H1 (cell line): ENCODE results near the gene UCN3. TPM values are rescaled to one million over a fixed set of nuclear protein-coding genes. Genes with fewer than 3 reads are reported as not detected.

ENCODE experiments used
- CTCF ChIA-PET: fragments of 300-600 bp; sonication (Branson Sonifier 250); formaldehyde crosslinking; loops from one replicate; lab custom pipeline; 2021; ENCODE audit not compliant: partially characterized antibody; lab: Charles Lee
- POLR2A ChIA-PET: fragments of 300-600 bp; sonication (Branson Sonifier 250); formaldehyde crosslinking; loops from one replicate; lab custom pipeline; 2021; ENCODE audit warnings: inconsistent platforms; ENCODE audit not compliant: partially characterized antibody; lab: Charles Lee
- DNase-seq, 2 experiments: peaks; one replicate each; pipeline versions ENCODE4 v3.0.0 to v3.0.0-alpha.2; 2010 to 2022; ENCODE audit warnings: low spot score in 2 of 2, low read depth in 1 of 2, mixed read lengths in 1 of 2
- FAIRE-seq: peaks from 2 replicates; lab custom pipeline; 2011; peaks lifted over from hg19 to GRCh38; lab: Jason Lieb, UNC
- H2AFZ ChIP-seq: 2 replicates; pipeline ENCODE4 v1.8.1; 2012; ENCODE audit warnings: low read length, inconsistent platforms
- H2AK5ac ChIP-seq: 2 replicates; pipeline ENCODE4 v1.6.1; 2013; ENCODE audit warnings: low read depth, low read length
- H2BK120ac ChIP-seq: replicated peaks from 2 replicates; pipeline ENCODE3; 2013; ENCODE audit warnings: low read depth, low read length, inconsistent platforms
- H2BK12ac ChIP-seq: 2 replicates; pipeline ENCODE4 v1.6.1; 2013; ENCODE audit warnings: low read depth, low read length
- H2BK15ac ChIP-seq: 2 replicates; pipeline ENCODE4 v1.6.1; 2013; ENCODE audit warnings: low read length
- H2BK20ac ChIP-seq: 2 replicates; pipeline ENCODE4 v1.6.1; 2013; ENCODE audit warnings: low read length
- H2BK5ac ChIP-seq: 2 replicates; pipeline ENCODE4 v1.6.1; 2013; ENCODE audit warnings: low read depth, low read length
- H3K14ac ChIP-seq: 2 replicates; pipeline ENCODE4 v1.6.1; 2013; ENCODE audit warnings: inconsistent platforms; ENCODE audit not compliant: insufficient read length
- H3K18ac ChIP-seq: 2 replicates; pipeline ENCODE4 v1.6.1; 2013; ENCODE audit warnings: low read length; ENCODE audit errors: extremely low read depth
- H3K23ac ChIP-seq: 2 replicates; pipeline ENCODE4 v1.6.1; 2013; ENCODE audit warnings: inconsistent platforms; ENCODE audit not compliant: insufficient read length
- H3K23me2 ChIP-seq: 2 replicates; pipeline ENCODE4 v1.6.1; 2013; ENCODE audit warnings: low read depth, low read length
- H3K27ac ChIP-seq: 2 replicates; pipeline ENCODE4 v1.6.1; 2011; ENCODE audit warnings: low read depth, low read length, inconsistent platforms
- H3K27me3 ChIP-seq, 4 experiments: replicated peaks in 1 of 4; 1 replicate in 1 of 4; 2 replicates in 3 of 4; pipeline versions ENCODE4 v1.6.1 to v1.8.1; 2011 to 2013; ENCODE audit warnings: low read length in 3 of 4, mild to moderate bottlenecking in 3 of 4, inconsistent platforms in 2 of 4, mixed read lengths in 2 of 4, moderate library complexity in 1 of 4; ENCODE audit not compliant: control insufficient read depth in 3 of 4, insufficient read depth in 3 of 4; ENCODE audit errors: extremely low read depth in 1 of 4
- H3K36me3 ChIP-seq, 4 experiments: 2 replicates each; pipeline versions ENCODE4 v1.6.1 to v1.8.1; 2011 to 2013; ENCODE audit warnings: mild to moderate bottlenecking in 4 of 4, low read length in 3 of 4, moderate library complexity in 2 of 4, control low read depth in 1 of 4, inconsistent platforms in 1 of 4; ENCODE audit not compliant: insufficient read depth in 4 of 4, control insufficient read depth in 2 of 4
- H3K4ac ChIP-seq: replicated peaks from 2 replicates; pipeline ENCODE3; 2013; ENCODE audit warnings: low read length, low read depth, mixed read lengths, inconsistent platforms; ENCODE audit not compliant: insufficient read length
- H3K4me1 ChIP-seq, 4 experiments: replicated peaks in 1 of 4; 1 replicate in 1 of 4; 2 replicates in 3 of 4; pipeline versions ENCODE4 v1.6.1 to v1.8.1; 2011 to 2013; ENCODE audit warnings: low read length in 3 of 4, inconsistent platforms in 2 of 4, mixed read lengths in 1 of 4; ENCODE audit not compliant: insufficient read depth in 4 of 4, control insufficient read depth in 3 of 4
- H3K4me2 ChIP-seq, 2 experiments: 2 replicates each; pipeline versions ENCODE4 v1.6.1 to v1.8.1; 2011 to 2013; ENCODE audit warnings: low read depth in 2 of 2, low read length in 2 of 2, control low read depth in 1 of 2, inconsistent platforms in 1 of 2, mild to moderate bottlenecking in 1 of 2; ENCODE audit not compliant: insufficient read depth in 1 of 2
- H3K4me3 ChIP-seq, 4 experiments: fragments of 200-600, 300-600 bp in 1 of 4; sonication (generic), shearing (Covaris generic), sonication (Bioruptor Twin) in 1 of 4; 2 replicates each; pipeline versions ENCODE4 v1.5.1 to v1.8.1; 2011 to 2016; ENCODE audit warnings: low read length in 4 of 4, low read depth in 3 of 4, control low read depth in 2 of 4, inconsistent platforms in 2 of 4, mild to moderate bottlenecking in 2 of 4, mixed read lengths in 1 of 4, moderate library complexity in 1 of 4; ENCODE audit not compliant: insufficient read depth in 2 of 4; ENCODE audit errors: extremely low read depth in 1 of 4
- H3K56ac ChIP-seq: replicated peaks from 2 replicates; pipeline ENCODE3; 2013; ENCODE audit warnings: low read depth, mild to moderate bottlenecking, mixed read lengths, low read length, inconsistent platforms; ENCODE audit not compliant: insufficient read length
- H3K79me1 ChIP-seq: 2 replicates; pipeline ENCODE4 v1.6.1; 2013; ENCODE audit warnings: low read depth, low read length, control low read depth
- H3K79me2 ChIP-seq, 2 experiments: 2 replicates each; pipeline versions ENCODE4 v1.6.1 to v1.8.1; 2012 to 2013; ENCODE audit warnings: low read length in 2 of 2, mild to moderate bottlenecking in 2 of 2, inconsistent platforms in 1 of 2; ENCODE audit not compliant: insufficient read depth in 2 of 2, control insufficient read depth in 1 of 2
- H3K9ac ChIP-seq, 4 experiments: replicated peaks in 1 of 4; 1 replicate in 1 of 4; 2 replicates in 3 of 4; pipeline versions ENCODE4 v1.6.1 to v1.8.1; 2011 to 2013; ENCODE audit warnings: low read depth in 3 of 4, low read length in 3 of 4, control low read depth in 2 of 4, mild to moderate bottlenecking in 2 of 4, moderate library complexity in 2 of 4, inconsistent platforms in 1 of 4; ENCODE audit errors: extremely low read depth in 1 of 4
- H3K9me3 ChIP-seq, 2 experiments: 2 replicates each; pipeline versions ENCODE4 v1.6.1 to v1.8.1; 2012 to 2013; ENCODE audit warnings: mild to moderate bottlenecking in 2 of 2, moderate library complexity in 2 of 2, control low read depth in 1 of 2, inconsistent platforms in 1 of 2, low read depth in 1 of 2, low read length in 1 of 2, mixed read lengths in 1 of 2; ENCODE audit not compliant: insufficient read depth in 2 of 2
- H4K20me1 ChIP-seq, 2 experiments: replicated peaks in 1 of 2; 2 replicates each; pipeline versions ENCODE3 to v1.8.1; 2011 to 2013; ENCODE audit warnings: inconsistent platforms in 2 of 2, low read length in 2 of 2, mild to moderate bottlenecking in 1 of 2; ENCODE audit not compliant: insufficient read depth in 2 of 2, control insufficient read depth in 1 of 2
- H4K5ac ChIP-seq: 2 replicates; pipeline ENCODE4 v1.6.1; 2013; ENCODE audit warnings: low read length, low read depth, mixed read lengths, inconsistent platforms; ENCODE audit not compliant: insufficient read length
- H4K8ac ChIP-seq: 2 replicates; pipeline ENCODE4 v1.8.0; 2013; ENCODE audit warnings: mild to moderate bottlenecking, moderate library complexity, low read length, inconsistent platforms; ENCODE audit not compliant: insufficient read depth; ENCODE audit errors: extremely low read depth
- H4K91ac ChIP-seq: replicated peaks from 2 replicates; pipeline ENCODE3; 2013; ENCODE audit warnings: low read length, mixed read lengths, inconsistent platforms; ENCODE audit not compliant: insufficient read length
- CTBP2 ChIP-seq: IDR thresholded peaks from 2 replicates; pipeline ENCODE4 v1.7.0; 2011; ENCODE audit warnings: borderline replicate concordance, mild to moderate bottlenecking, moderate library complexity, mixed read lengths, low read length; ENCODE audit not compliant: insufficient read depth, insufficient read length
- EZH2 ChIP-seq: fragments of 200-600 bp; sonication (generic); IDR thresholded peaks from 2 replicates; pipeline ENCODE4 v1.7.1; 2012; ENCODE audit warnings: low read depth, mild to moderate bottlenecking, moderate library complexity, low read length, inconsistent platforms; ENCODE audit not compliant: severe bottlenecking
- FOSL1 ChIP-seq: IDR thresholded peaks from 2 replicates; pipeline ENCODE4 v1.6.1; 2011; ENCODE audit warnings: mild to moderate bottlenecking, low read depth, low read length, moderate library complexity; ENCODE audit not compliant: insufficient read depth
- HDAC6 ChIP-seq: IDR thresholded peaks from one replicate; pipeline ENCODE4 v1.7.1; 2012; ENCODE audit warnings: low read depth, mild to moderate bottlenecking, inconsistent platforms, low read length, moderate library complexity
- KDM1A ChIP-seq: fragments of 200-600, 300-600 bp; sonication (generic); IDR thresholded peaks from 2 replicates; pipeline ENCODE4 v1.7.1; 2016; ENCODE audit warnings: mild to moderate bottlenecking, low read length, borderline replicate concordance
- PHF8 ChIP-seq: fragments of 200-600 bp; sonication (generic); conservative IDR thresholded peaks from 2 replicates; pipeline ENCODE4 v1.7.1; 2012; ENCODE audit warnings: low read depth, mild to moderate bottlenecking, inconsistent platforms, low read length, moderate library complexity
- POU5F1 ChIP-seq: IDR thresholded peaks from 2 replicates; pipeline ENCODE4 v1.6.1; 2011; ENCODE audit warnings: low read depth, mild to moderate bottlenecking, low read length, moderate library complexity
- RNF2 ChIP-seq: fragments of 200-900, 300-1000 bp; sonication (generic); IDR thresholded peaks from 2 replicates; pipeline ENCODE4 v1.7.1; 2016; ENCODE audit warnings: borderline replicate concordance, low read depth, mild to moderate bottlenecking, antibody characterized with exemption, low read length; ENCODE audit not compliant: poor library complexity, severe bottlenecking; ENCODE audit errors: missing control alignments
- SP4 ChIP-seq: IDR thresholded peaks from 2 replicates; pipeline ENCODE4 v1.6.1; 2012; ENCODE audit warnings: low read length, inconsistent platforms
- SUZ12 ChIP-seq: fragments of 200-600 bp; sonication (generic); IDR thresholded peaks from 2 replicates; pipeline ENCODE4 v1.6.1; 2012; ENCODE audit warnings: mild to moderate bottlenecking, inconsistent platforms, low read length, moderate library complexity, mixed read lengths
- TBP ChIP-seq: IDR thresholded peaks from 2 replicates; pipeline ENCODE4 v1.6.1; 2011; ENCODE audit warnings: low read depth, low read length, improper control_type of control experiment
- TCF12 ChIP-seq: IDR thresholded peaks from 2 replicates; pipeline ENCODE4 v1.6.1; 2011; ENCODE audit warnings: low read depth, mild to moderate bottlenecking, low read length
- WGBS, 2 experiments: shearing (Covaris generic) in 1 of 2; methylation state at CpG; one replicate each; pipeline versions ENCODE4 v1.1.6 to v1.1.7; 2013 to 2015; ENCODE audit warnings: low lambda C conversion rate in 2 of 2, mixed read lengths in 2 of 2, inconsistent platforms in 1 of 2, low coverage in 1 of 2, missing lambda C conversion rate in 1 of 2; ENCODE audit not compliant: insufficient replicate concordance in 2 of 2, insufficient coverage in 1 of 2, insufficient read length in 1 of 2; ENCODE audit errors: extremely low coverage in 1 of 2, missing lambda C conversion rate in 1 of 2; 5-methylcytosine and 5-hydroxymethylcytosine counted together
- polyA plus RNA-seq, 7 experiments: library from polyadenylated mRNA; depleted of rRNA in 3 of 7; stranded (reverse) in 5 of 7; unstranded in 2 of 7; fragments of >200 nt in 5 of 7; fragments of 200-250 nt in 2 of 7; gene quantifications; 1 replicate in 5 of 7; 2 replicates in 1 of 7; 4 replicates in 1 of 7; pipeline versions ENCODE4 v1.2.1 to v1.2.3, GENCODE V29; 2011 to 2013; ENCODE audit warnings: missing spikeins in 2 of 7, mixed read lengths in 2 of 7
- total RNA-seq: library from RNA; stranded (reverse); fragmentation: NEBNext Ultra II Directional; extraction: Animal tissue kit (Norgen Biotek cat#: 25700); gene quantifications from 2 replicates; pipeline ENCODE4 v1.2.1, GENCODE V29; 2021
- TF ChIP-seq, protein P1 (sequence below): IDR thresholded peaks from 2 replicates; pipeline ENCODE4 v1.6.1; 2011; ENCODE audit warnings: low read length, improper control_type of control experiment

Gene UCN3
- total and polyA plus RNA-seq, 2 of the 8 experiments (the other 6 are each of a cell fraction or from before 2014, with no cell fraction given) = not detected

DNA sequence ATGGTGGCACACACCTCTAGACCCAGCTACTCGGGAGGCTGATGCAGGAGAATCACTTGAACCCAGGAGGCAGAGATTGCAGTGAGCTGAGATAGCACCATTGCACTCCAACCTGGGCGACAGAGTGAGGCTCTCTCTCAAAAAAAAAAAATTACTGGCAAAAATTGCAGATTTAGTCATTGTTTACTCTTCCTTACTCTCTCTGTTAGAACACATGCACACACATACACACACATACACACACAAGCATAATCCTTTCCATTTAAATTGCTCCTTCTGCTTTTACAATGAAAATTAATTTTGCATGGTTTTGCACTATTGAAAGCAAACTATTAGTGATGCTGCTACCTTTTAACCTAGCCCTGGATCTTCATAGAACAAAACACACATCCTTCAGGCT lies 15.4 kb upstream of the UCN3 start:
- Histone ChIP-seq H3K36me3 (no peaks in the 10 kb centered on the region), H2BK120ac (no peak overlapping the region), H4K91ac (no peak overlapping the region), H2BK15ac (no peak overlapping the region), H3K27me3 (no peaks in the 10 kb centered on the region), H4K20me1 (no peaks in the 10 kb centered on the region), H3K23ac (no peak overlapping the region), H4K5ac (no peak overlapping the region), H3K9me3 (no peaks in the 10 kb centered on the region), H3K27ac (no peak overlapping the region), H3K23me2 (no peaks in the 10 kb centered on the region), H3K4me3 (no peak overlapping the region), H3K18ac (no peak overlapping the region), H2AK5ac (no peak overlapping the region), H2AFZ (no peak overlapping the region), H3K79me2 (no peaks in the 10 kb centered on the region), H3K4me1 (no peaks in the 10 kb centered on the region), H3K56ac (no peak overlapping the region), H3K14ac (no peak overlapping the region), H3K4me2 (no peak overlapping the region), H4K8ac (no peak overlapping the region), H3K79me1 (no peaks in the 10 kb centered on the region), H2BK5ac (no peak overlapping the region), H3K9ac (no peak overlapping the region), H2BK20ac (no peak overlapping the region), H3K4ac (no peak overlapping the region), H2BK12ac (no peak overlapping the region)
- ChIA-PET CTCF (interaction anchor here (1.4 kb wide), 1 partner anchor 535 kb away, joined by 4 read pairs; no protein-coding TSS in a partner anchor), POLR2A (no interaction called here)
- DNase-seq = no peak
- FAIRE-seq = no peak
- WGBS, 2 experiments = 72% methylated on average over 2 of the region's 2 CpGs; no CpG with 5 or more reads in 1 of the 2 experiments
- TF ChIP-seq FOSL1 (no peak), POU5F1 (no peak), RNF2 (no peak), SUZ12 (no peak), KDM1A (no peak), CTBP2 (no peak), PHF8 (no peak), SP4 (no peak), TBP (no peak), HDAC6 (no peak), EZH2 (no peak), TCF12 (no peak)
- TF ChIP-seq, protein P1, sequence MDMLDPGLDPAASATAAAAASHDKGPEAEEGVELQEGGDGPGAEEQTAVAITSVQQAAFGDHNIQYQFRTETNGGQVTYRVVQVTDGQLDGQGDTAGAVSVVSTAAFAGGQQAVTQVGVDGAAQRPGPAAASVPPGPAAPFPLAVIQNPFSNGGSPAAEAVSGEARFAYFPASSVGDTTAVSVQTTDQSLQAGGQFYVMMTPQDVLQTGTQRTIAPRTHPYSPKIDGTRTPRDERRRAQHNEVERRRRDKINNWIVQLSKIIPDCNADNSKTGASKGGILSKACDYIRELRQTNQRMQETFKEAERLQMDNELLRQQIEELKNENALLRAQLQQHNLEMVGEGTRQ = no peak
